Measurements from ENCODE around the gene FRY.

- TF ChIP-seq CTCF (IDR thresholded peaks at IDR 0.05; ENCODE audit: insufficient read depth, low read length) (no peak), POLR2AphosphoS5 (IDR thresholded peaks at IDR 0.05; ENCODE audit: low read depth) (no peak), GABPA (IDR thresholded peaks at IDR 0.05; ENCODE audit: low read depth) (no peak), SPI1 (IDR thresholded peaks at IDR 0.05; ENCODE audit: borderline replicate concordance, low read depth) (no peak)
- TF ChIP-seq, protein P1, sequence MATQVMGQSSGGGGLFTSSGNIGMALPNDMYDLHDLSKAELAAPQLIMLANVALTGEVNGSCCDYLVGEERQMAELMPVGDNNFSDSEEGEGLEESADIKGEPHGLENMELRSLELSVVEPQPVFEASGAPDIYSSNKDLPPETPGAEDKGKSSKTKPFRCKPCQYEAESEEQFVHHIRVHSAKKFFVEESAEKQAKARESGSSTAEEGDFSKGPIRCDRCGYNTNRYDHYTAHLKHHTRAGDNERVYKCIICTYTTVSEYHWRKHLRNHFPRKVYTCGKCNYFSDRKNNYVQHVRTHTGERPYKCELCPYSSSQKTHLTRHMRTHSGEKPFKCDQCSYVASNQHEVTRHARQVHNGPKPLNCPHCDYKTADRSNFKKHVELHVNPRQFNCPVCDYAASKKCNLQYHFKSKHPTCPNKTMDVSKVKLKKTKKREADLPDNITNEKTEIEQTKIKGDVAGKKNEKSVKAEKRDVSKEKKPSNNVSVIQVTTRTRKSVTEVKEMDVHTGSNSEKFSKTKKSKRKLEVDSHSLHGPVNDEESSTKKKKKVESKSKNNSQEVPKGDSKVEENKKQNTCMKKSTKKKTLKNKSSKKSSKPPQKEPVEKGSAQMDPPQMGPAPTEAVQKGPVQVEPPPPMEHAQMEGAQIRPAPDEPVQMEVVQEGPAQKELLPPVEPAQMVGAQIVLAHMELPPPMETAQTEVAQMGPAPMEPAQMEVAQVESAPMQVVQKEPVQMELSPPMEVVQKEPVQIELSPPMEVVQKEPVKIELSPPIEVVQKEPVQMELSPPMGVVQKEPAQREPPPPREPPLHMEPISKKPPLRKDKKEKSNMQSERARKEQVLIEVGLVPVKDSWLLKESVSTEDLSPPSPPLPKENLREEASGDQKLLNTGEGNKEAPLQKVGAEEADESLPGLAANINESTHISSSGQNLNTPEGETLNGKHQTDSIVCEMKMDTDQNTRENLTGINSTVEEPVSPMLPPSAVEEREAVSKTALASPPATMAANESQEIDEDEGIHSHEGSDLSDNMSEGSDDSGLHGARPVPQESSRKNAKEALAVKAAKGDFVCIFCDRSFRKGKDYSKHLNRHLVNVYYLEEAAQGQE (IDR thresholded peaks at IDR 0.05; ENCODE audit: insufficient replicate concordance, low read depth): no peak
Observed at GRCh38 chr13:31997641-31998040, 33.9 kb upstream of the FRY start.

Data from HL-60 (cell line).